ENCODE data around the gene FUCA2. TPM values are rescaled to one million over a fixed set of nuclear protein-coding genes. Genes with fewer than 3 reads are reported as not detected.

The FUCA2 gene
- total RNA-seq, 1 donor from 2014 or later, result 16.1 TPM

GRCh38 chr6:143506199-143506598, 5.3 kb downstream of the FUCA2 start:
- no peaks in the 10 kb centered on the region for H3K9me3 Mint-ChIP-seq
- H3K36me3 Mint-ChIP-seq (ENCODE audit: low read depth), result peaks cover 22% of the 10 kb centered on the region
- peaks cover 21% of the 10 kb centered on the region for H3K4me1 Mint-ChIP-seq
- intact Hi-C loops (cut with micrococcal nuclease), result no loop called here
- DNase-seq, result peak; percentile 9
- H3K4me3 Mint-ChIP-seq, result no peak overlapping the region
- H3K27me3 Mint-ChIP-seq, result no peaks in the 10 kb centered on the region
- no peak overlapping the region for H3K27ac Mint-ChIP-seq

DNA sequence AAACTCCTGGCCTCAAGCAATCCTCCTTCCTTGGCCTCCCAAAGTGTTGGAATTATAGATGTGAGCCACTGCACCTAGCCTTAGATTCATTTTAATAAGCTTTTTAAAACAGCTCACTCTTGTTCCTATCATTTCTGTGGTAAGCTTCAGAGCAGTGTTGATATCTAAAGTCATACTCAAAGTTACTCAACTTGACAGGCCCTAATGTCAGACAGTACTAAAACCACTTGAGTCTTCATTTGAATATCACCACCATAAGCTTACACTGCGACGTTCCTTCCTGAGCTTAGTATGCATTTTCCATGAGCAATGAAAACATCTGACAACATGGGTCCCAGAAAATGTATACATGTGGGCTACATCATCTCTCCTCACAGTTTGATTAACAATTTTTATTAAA, 6.0 kb downstream of the FUCA2 start:
- Mint-ChIP-seq H3K9me3 (no peaks in the 10 kb centered on the region), H3K4me3 (no peak overlapping the region), H3K36me3 (ENCODE audit: low read depth) (peaks cover 20% of the 10 kb centered on the region), H3K4me1 (peaks cover 14% of the 10 kb centered on the region), H3K27ac (no peak overlapping the region), H3K27me3 (no peaks in the 10 kb centered on the region)
- intact Hi-C loops (cut with micrococcal nuclease), result no loop called here
- DNase-seq, result peak; percentile 20

DNA sequence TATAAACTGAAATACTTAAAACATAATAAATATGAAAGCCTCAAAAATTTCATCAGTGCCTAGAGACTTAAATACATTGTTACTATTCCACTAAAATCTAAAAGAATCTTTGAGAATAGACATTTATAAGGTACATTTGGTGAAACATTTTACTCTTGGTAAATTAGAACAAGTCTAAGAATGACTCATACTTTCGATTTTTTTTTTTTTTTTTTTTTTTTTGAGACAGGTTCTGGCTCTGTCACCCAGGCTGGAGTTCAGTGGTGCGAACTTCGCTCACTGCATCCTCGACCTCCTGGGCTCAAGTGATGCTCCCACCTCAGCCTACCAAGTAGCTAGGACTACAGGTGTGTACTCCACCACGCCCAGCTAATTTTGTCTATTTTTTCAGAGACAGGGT, 6.4 kb downstream of the FUCA2 start:
- intact Hi-C loops (cut with micrococcal nuclease), result no loop called here
- H3K4me1 Mint-ChIP-seq, result peaks cover 14% of the 10 kb centered on the region
- peaks cover 21% of the 10 kb centered on the region for H3K36me3 Mint-ChIP-seq (ENCODE audit: low read depth)
- no peak overlapping the region for H3K4me3 Mint-ChIP-seq
- H3K9me3 Mint-ChIP-seq, result no peaks in the 10 kb centered on the region
- peak; percentile 9 for DNase-seq
- no peaks in the 10 kb centered on the region for H3K27me3 Mint-ChIP-seq
- H3K27ac Mint-ChIP-seq, result no peak overlapping the region

GRCh38 chr6:143504369-143504768, 7.2 kb downstream of the FUCA2 start:
- intact Hi-C loops (cut with micrococcal nuclease), result no loop called here
- H3K9me3 Mint-ChIP-seq, result no peaks in the 10 kb centered on the region
- peaks cover 10% of the 10 kb centered on the region for H3K4me1 Mint-ChIP-seq
- no peak overlapping the region for H3K4me3 Mint-ChIP-seq
- DNase-seq, result peak; percentile 27
- H3K27ac Mint-ChIP-seq, result no peak overlapping the region
- no peaks in the 10 kb centered on the region for H3K27me3 Mint-ChIP-seq
- H3K36me3 Mint-ChIP-seq (ENCODE audit: low read depth), result peaks cover 25% of the 10 kb centered on the region

DNA sequence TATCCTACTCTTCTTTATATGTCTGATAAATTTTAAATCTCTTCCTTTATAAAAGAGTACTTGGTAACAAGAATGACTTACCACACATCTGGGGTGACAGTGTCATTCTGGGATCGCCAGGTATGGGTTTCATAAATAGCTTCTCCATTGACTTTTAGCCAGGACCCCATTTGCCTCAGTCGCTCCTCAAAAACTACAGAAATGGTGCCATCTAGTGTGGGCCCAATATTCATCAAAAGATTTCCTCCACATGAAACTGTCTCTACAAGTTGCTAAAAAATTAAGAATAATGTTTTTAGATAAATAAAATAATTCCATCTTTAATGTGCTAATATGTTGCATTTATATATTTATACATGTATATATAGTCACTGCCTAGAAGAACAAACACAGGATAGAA, 9.7 kb downstream of the FUCA2 start:
- H3K27ac Mint-ChIP-seq, result no peak overlapping the region
- no peak overlapping the region for H3K4me3 Mint-ChIP-seq
- H3K27me3 Mint-ChIP-seq, result no peaks in the 10 kb centered on the region
- intact Hi-C loops (cut with micrococcal nuclease), result no loop called here
- no peaks in the 10 kb centered on the region for H3K9me3 Mint-ChIP-seq
- peaks cover 29% of the 10 kb centered on the region for H3K36me3 Mint-ChIP-seq (ENCODE audit: low read depth)
- H3K4me1 Mint-ChIP-seq, result peaks cover 18% of the 10 kb centered on the region
- peak; percentile 50 for DNase-seq

- no peaks in the 10 kb centered on the region for H3K9me3 Mint-ChIP-seq
- H3K4me3 Mint-ChIP-seq, result no peak overlapping the region
- H3K27me3 Mint-ChIP-seq, result no peaks in the 10 kb centered on the region
- intact Hi-C loops (cut with micrococcal nuclease), result no loop called here
- H3K27ac Mint-ChIP-seq, result no peak overlapping the region
- H3K4me1 Mint-ChIP-seq, result peaks cover 13% of the 10 kb centered on the region
- peak; percentile 76 for DNase-seq
- H3K36me3 Mint-ChIP-seq (ENCODE audit: low read depth), result peaks cover 33% of the 10 kb centered on the region
Observed at GRCh38 chr6:143498428-143498827, 13.1 kb downstream of the FUCA2 start.

DNA sequence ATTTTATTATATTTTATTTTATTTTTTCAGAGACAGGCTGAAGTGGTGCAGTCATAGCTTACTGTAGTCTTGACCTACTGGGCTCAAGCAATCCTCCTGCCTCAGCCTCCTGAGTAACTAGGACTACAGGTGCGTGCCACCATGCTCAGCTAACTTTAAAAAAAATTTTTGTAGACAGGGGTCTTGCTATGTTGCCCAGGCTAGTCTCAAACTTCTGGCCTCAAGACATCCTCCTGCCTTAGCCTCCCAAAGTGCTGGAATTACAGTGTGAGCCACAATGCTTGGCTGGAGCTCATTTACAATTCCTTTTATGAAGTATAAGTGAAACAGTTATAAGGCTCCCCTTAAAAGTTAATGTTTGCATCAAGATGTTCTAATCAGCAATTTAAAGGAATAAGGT, 14.5 kb downstream of the FUCA2 start:
- peaks cover 13% of the 10 kb centered on the region for H3K4me1 Mint-ChIP-seq
- H3K4me3 Mint-ChIP-seq, result no peak overlapping the region
- no peak for DNase-seq
- intact Hi-C loops (cut with micrococcal nuclease), result no loop called here
- H3K9me3 Mint-ChIP-seq, result no peaks in the 10 kb centered on the region
- H3K27ac Mint-ChIP-seq, result no peak overlapping the region
- no peaks in the 10 kb centered on the region for H3K27me3 Mint-ChIP-seq
- H3K36me3 Mint-ChIP-seq (ENCODE audit: low read depth), result peaks cover 34% of the 10 kb centered on the region

DNA sequence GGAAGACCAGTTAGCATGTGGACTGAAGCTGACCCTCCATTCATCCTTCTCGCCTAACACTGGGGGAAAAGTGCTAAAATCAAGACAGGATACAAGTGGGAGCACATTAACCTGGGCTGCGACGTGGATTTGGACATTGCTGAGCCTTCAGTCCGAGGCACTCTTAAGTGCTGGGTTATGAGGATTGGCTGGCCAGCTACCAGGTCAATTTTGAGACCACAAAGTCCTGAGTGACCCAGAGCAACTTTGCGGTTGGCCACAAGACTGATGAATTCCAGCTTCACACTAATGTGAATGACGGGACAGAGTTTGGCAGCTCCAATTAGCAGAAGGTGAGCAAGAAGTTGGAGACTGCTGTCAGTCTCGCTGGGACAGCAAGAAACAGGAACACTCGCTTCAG, 20.7 kb downstream of the FUCA2 start:
- intact Hi-C loops (cut with micrococcal nuclease), result no loop called here
- H3K27me3 Mint-ChIP-seq, result no peaks in the 10 kb centered on the region
- no peak for DNase-seq
- H3K36me3 Mint-ChIP-seq (ENCODE audit: low read depth), result peaks cover 11% of the 10 kb centered on the region
- H3K4me3 Mint-ChIP-seq, result no peak overlapping the region
- no peaks in the 10 kb centered on the region for H3K4me1 Mint-ChIP-seq
- no peaks in the 10 kb centered on the region for H3K9me3 Mint-ChIP-seq
- no peak overlapping the region for H3K27ac Mint-ChIP-seq

- H3K4me1 Mint-ChIP-seq, result no peaks in the 10 kb centered on the region
- H3K9me3 Mint-ChIP-seq, result no peaks in the 10 kb centered on the region
- H3K27ac Mint-ChIP-seq, result no peak overlapping the region
- H3K4me3 Mint-ChIP-seq, result no peak overlapping the region
- DNase-seq, result no peak
- H3K36me3 Mint-ChIP-seq (ENCODE audit: low read depth), result peaks cover 9% of the 10 kb centered on the region
- intact Hi-C loops (cut with micrococcal nuclease), result no loop called here
- H3K27me3 Mint-ChIP-seq, result no peaks in the 10 kb centered on the region
Observed at GRCh38 chr6:143490244-143490643, 21.3 kb downstream of the FUCA2 start.

GRCh38 chr6:143486752-143487151, 24.8 kb downstream of the FUCA2 start:
- peaks cover 5% of the 10 kb centered on the region for H3K36me3 Mint-ChIP-seq (ENCODE audit: low read depth)
- H3K27me3 Mint-ChIP-seq, result no peaks in the 10 kb centered on the region
- H3K4me3 Mint-ChIP-seq, result no peak overlapping the region
- no peaks in the 10 kb centered on the region for H3K9me3 Mint-ChIP-seq
- no peak overlapping the region for H3K27ac Mint-ChIP-seq
- no peaks in the 10 kb centered on the region for H3K4me1 Mint-ChIP-seq
- no peak for DNase-seq
- intact Hi-C loops (cut with micrococcal nuclease), result no loop called here

DNA sequence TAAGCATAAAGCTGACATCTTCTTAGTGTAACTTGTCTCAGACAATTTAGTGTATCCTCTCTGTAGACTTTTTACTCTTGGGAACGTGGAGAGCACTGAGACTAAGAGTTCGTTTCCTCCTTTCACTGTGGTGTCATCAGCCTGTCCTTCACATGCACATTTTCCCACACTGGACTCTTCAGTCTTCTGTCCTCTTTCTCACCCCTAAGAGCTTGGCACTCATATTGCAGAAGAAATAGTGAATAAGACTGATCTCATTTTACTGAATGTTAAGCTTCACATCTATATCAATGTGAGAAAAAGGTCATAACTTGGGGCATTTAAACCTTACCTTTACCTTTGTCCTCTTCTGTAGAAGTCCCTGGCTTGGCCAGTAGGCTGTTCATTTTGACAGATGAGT, 25.6 kb downstream of the FUCA2 start:
- intact Hi-C loops (cut with micrococcal nuclease), result no loop called here
- Mint-ChIP-seq H3K27ac (no peak overlapping the region), H3K27me3 (no peaks in the 10 kb centered on the region), H3K9me3 (no peaks in the 10 kb centered on the region), H3K4me3 (no peak overlapping the region), H3K4me1 (no peaks in the 10 kb centered on the region), H3K36me3 (ENCODE audit: low read depth) (peaks cover 5% of the 10 kb centered on the region)
- no peak for DNase-seq

- no peak overlapping the region for H3K27ac Mint-ChIP-seq
Observed at GRCh38 chr6:143482593-143482992, 28.9 kb downstream of the FUCA2 start.

GRCh38 chr6:143478479-143479062, 32.9 kb downstream of the FUCA2 start:
- Mint-ChIP-seq H3K36me3 (ENCODE audit: low read depth) (peaks cover 40% of the 10 kb centered on the region), H3K27me3 (no peaks in the 10 kb centered on the region), H3K4me3 (no peak overlapping the region), H3K27ac (no peak overlapping the region), H3K4me1 (no peaks in the 10 kb centered on the region), H3K9me3 (no peaks in the 10 kb centered on the region)
- intact Hi-C loops (cut with micrococcal nuclease), result no loop called here
- no peak for DNase-seq

More at GRCh38 chr6:143482593-143482992, 28.9 kb downstream of the FUCA2 start:
- intact Hi-C loops (cut with micrococcal nuclease), result no loop called here
- no peak for DNase-seq
- no peaks in the 10 kb centered on the region for H3K4me1 Mint-ChIP-seq
- H3K36me3 Mint-ChIP-seq (ENCODE audit: low read depth), result peaks cover 17% of the 10 kb centered on the region
- no peaks in the 10 kb centered on the region for H3K27me3 Mint-ChIP-seq
- H3K9me3 Mint-ChIP-seq, result no peaks in the 10 kb centered on the region
- no peak overlapping the region for H3K4me3 Mint-ChIP-seq

DNA sequence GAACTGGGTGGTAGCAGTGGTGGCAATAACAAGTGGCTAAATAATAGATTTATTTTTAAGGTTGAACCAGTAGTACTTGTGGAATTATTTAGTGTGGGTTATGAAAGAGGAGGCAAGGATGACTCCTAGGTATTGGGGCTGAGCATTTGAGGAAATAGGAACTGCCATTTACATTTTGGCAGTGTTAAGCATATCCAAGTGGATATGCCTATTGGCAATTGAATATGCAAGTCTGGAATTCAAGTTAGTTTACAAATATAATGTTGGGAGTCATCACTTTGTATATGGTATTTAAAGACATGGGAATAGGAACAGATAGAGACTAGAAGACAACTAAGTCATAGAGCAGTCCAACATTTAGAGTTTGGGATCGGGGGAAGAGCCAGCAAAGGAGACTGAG, 35.0 kb downstream of the FUCA2 start:
- Mint-ChIP-seq H3K27me3 (no peaks in the 10 kb centered on the region), H3K4me1 (no peaks in the 10 kb centered on the region)
- no peak for DNase-seq

GRCh38 chr6:143471822-143472221, 39.7 kb downstream of the FUCA2 start:
- Mint-ChIP-seq H3K36me3 (ENCODE audit: low read depth) (peaks cover 56% of the 10 kb centered on the region), H3K27me3 (no peaks in the 10 kb centered on the region), H3K4me3 (no peak overlapping the region), H3K27ac (no peak overlapping the region), H3K4me1 (no peaks in the 10 kb centered on the region), H3K9me3 (no peaks in the 10 kb centered on the region)
- no peak for DNase-seq
- intact Hi-C loops (cut with micrococcal nuclease), result no loop called here

More for the DNA sequence above, 35.0 kb downstream of the FUCA2 start:
- Mint-ChIP-seq H3K36me3 (ENCODE audit: low read depth) (peaks cover 53% of the 10 kb centered on the region), H3K27ac (no peak overlapping the region), H3K9me3 (no peaks in the 10 kb centered on the region), H3K4me3 (no peak overlapping the region)
- intact Hi-C loops (cut with micrococcal nuclease), result no loop called here

All from activated CD4-positive, alpha-beta T cell treated with anti-CD3 and anti-CD28 coated beads, Interleukin-2, amount 10 ng/mL, durations not matched to agents 24 days and 14 days (primary cell).